ENCODE data around the gene HOPX. TPM values are rescaled to one million over a fixed set of nuclear protein-coding genes. Genes with fewer than 3 reads are reported as not detected.

The HOPX gene, protein sequence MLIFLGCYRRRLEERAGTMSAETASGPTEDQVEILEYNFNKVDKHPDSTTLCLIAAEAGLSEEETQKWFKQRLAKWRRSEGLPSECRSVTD
- total RNA-seq (2021; fragmentation: NEBNext Ultra II Directional; extraction: Animal tissue kit (Norgen Biotek cat#: 25700)) (not detected in 2 replicates), polyA plus RNA-seq (2011; rRNA removed) (not detected in 2 replicates), polyA minus RNA-seq (2011; rRNA and poly(A)+ RNA removed) (not detected in 2 replicates)
- polyA plus RNA-seq (2011; cell fraction: cytosol; rRNA removed) = not detected
- polyA plus RNA-seq (2011; cell fraction: nucleus; rRNA removed) = not detected
- polyA plus RNA-seq (2012, experiment 1 of 2) = not detected in 4 replicates
- polyA plus RNA-seq (2012, experiment 2 of 2) = not detected
- not detected for polyA plus RNA-seq (2013, experiment 1 of 2)
- not detected for polyA plus RNA-seq (2013, experiment 2 of 2)
- polyA minus RNA-seq (2011; cell fraction: cytosol; rRNA and poly(A)+ RNA removed) = not detected
- polyA minus RNA-seq (2011; cell fraction: nucleus; rRNA and poly(A)+ RNA removed) = not detected
- long read RNA-seq, experiment 1 = 0 reads
- long read RNA-seq, experiment 2 = 0 reads

DNA sequence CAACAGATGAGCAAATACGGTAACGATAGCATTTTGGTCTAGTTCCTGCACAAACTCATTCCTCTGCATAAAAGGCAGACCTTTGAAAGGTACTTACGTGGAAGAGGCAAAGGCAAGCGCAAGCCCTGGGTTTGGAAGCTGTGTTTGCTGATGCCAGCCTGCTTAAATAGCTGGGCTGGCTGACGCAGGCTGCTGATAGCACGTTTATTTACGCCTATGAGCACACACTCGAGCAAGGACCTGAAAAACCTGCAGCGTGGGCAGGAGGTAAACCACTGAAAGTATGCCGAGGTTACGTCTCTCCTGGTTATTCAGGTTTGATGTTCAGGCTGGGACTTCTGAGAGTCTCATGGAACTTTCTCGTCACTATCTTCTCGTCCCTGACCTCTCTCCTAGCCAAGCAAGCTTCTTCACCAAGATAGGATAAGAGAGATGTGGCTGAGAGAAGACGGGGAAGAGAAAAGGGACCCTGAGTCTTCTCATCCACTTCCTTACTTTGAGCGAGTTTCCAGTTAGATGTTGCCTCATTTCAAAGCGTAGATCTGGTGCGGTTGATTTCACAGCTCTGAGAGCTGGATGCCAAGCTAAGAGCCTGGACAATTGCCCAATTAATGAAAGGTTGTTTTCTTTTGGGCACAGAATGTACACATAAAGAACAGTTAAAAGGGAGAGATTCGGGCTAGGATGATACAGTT lies at the start of gene HOPX:
Gene HOPX, minus strand, starts transcription at position 139 of the 695 bp plus-strand sequence. CDS start 23,480 bp downstream, outside the sequence.
- Histone ChIP-seq H3K27ac (ENCODE audit: low read depth, low read length) (no peak within 1 kb of the TSS), H2BK5ac (ENCODE audit: low read depth, low read length) (no peak within 1 kb of the TSS), H3K9me3 (ENCODE audit: insufficient read depth in 2 of 2, low read depth in 1 of 2, low read length in 1 of 2) (no peaks in the 10 kb centered on the region), H3K23ac (ENCODE audit: insufficient read length) (no peak within 1 kb of the TSS), H3K9ac (replicated peaks in 1 of 4; ENCODE audit: extremely low read depth in 1 of 4, low read depth in 3 of 4, low read length in 3 of 4) (no peak within 1 kb of the TSS), H3K36me3 (ENCODE audit: control insufficient read depth in 2 of 4, insufficient read depth in 4 of 4, low read length in 3 of 4) (no peaks in the 10 kb centered on the region), H3K79me2 (ENCODE audit: control insufficient read depth in 1 of 2, insufficient read depth in 2 of 2, low read length in 2 of 2) (no peaks in the 10 kb centered on the region), H3K4me2 (ENCODE audit: insufficient read depth in 1 of 2, low read depth in 2 of 2, low read length in 2 of 2) (no peak within 1 kb of the TSS), H2BK12ac (ENCODE audit: low read depth, low read length) (no peak within 1 kb of the TSS), H2AFZ (ENCODE audit: low read length) (peak within 1 kb of the TSS; percentile 77; the same call in 1 of the 2 replicates), H3K4me3 (ENCODE audit: extremely low read depth in 1 of 4, insufficient read depth in 2 of 4, low read depth in 3 of 4, low read length in 4 of 4) (no peak within 1 kb of the TSS), H4K8ac (ENCODE audit: extremely low read depth, insufficient read depth, low read length) (no peak within 1 kb of the TSS), H2BK15ac (ENCODE audit: low read length) (no peak within 1 kb of the TSS), H3K27me3 (replicated peaks in 1 of 4; ENCODE audit: control insufficient read depth in 3 of 4, extremely low read depth in 1 of 4, insufficient read depth in 3 of 4, low read length in 3 of 4) (no peaks in the 10 kb centered on the region), H2BK120ac (replicated peaks; ENCODE audit: low read depth, low read length) (no peak within 1 kb of the TSS), H4K91ac (replicated peaks; ENCODE audit: insufficient read length, low read length) (no peak within 1 kb of the TSS), H3K79me1 (ENCODE audit: low read depth, low read length) (no peaks in the 10 kb centered on the region), H3K56ac (replicated peaks; ENCODE audit: insufficient read length, low read depth, low read length) (no peak within 1 kb of the TSS), H2AK5ac (ENCODE audit: low read depth, low read length) (no peak within 1 kb of the TSS), H3K14ac (ENCODE audit: insufficient read length) (no peak within 1 kb of the TSS), H3K4ac (replicated peaks; ENCODE audit: insufficient read length, low read depth, low read length) (no peak within 1 kb of the TSS), H3K4me1 (replicated peaks in 1 of 4; ENCODE audit: control insufficient read depth in 3 of 4, insufficient read depth in 4 of 4, low read length in 3 of 4) (peaks cover 0 to 4% (median 1%) of the 10 kb centered on the region in 4 experiments; a peak in 3 of 7 replicates), H3K18ac (ENCODE audit: extremely low read depth, low read length) (no peak within 1 kb of the TSS), H4K5ac (ENCODE audit: insufficient read length, low read depth, low read length) (no peak within 1 kb of the TSS), H4K20me1 (replicated peaks in 1 of 2; ENCODE audit: control insufficient read depth in 1 of 2, insufficient read depth in 2 of 2, low read length in 2 of 2) (no peaks in the 10 kb centered on the region), H3K23me2 (ENCODE audit: low read depth, low read length) (no peaks in the 10 kb centered on the region; the same call in 1 of the 2 replicates), H2BK20ac (ENCODE audit: low read length) (no peak within 1 kb of the TSS)
- DNase-seq (ENCODE audit: low read depth in 1 of 2, low spot score in 2 of 2) = no peak
- no peak for FAIRE-seq
- 80% methylated on average over 18 of the region's 18 CpGs; no CpG with 5 or more reads in 1 of the 2 experiments for WGBS, 2 experiments (ENCODE audit: extremely low coverage in 1 of 2, insufficient coverage in 1 of 2, insufficient read length in 1 of 2, insufficient replicate concordance in 2 of 2, low coverage in 1 of 2, low lambda C conversion rate in 2 of 2, missing lambda C conversion rate in 1 of 2)
- ChIA-PET POLR2A (ENCODE audit: partially characterized antibody) (no interaction called here), CTCF (ENCODE audit: partially characterized antibody) (interaction anchor here (0.6 to 1.7 kb wide), 4 partner anchors 10 to 155 kb away, joined by 3 to 4 read pairs (median 4); no protein-coding TSS in a partner anchor)
- no peak for TF ChIP-seq MAFK (IDR thresholded peaks at IDR 0.05; ENCODE audit: low read depth, low read length)
- TF ChIP-seq RNF2 (IDR thresholded peaks at IDR 0.05; ENCODE audit: borderline replicate concordance, low read depth, low read length, missing control alignments, poor library complexity, severe bottlenecking) = no peak
- TF ChIP-seq RAD21 (IDR thresholded peaks at IDR 0.05 in 1 of 2, conservative IDR thresholded peaks at IDR 0.05 in 1 of 2; ENCODE audit: low read depth in 2 of 2, low read length in 2 of 2) = no peak
- TF ChIP-seq, protein P1, sequence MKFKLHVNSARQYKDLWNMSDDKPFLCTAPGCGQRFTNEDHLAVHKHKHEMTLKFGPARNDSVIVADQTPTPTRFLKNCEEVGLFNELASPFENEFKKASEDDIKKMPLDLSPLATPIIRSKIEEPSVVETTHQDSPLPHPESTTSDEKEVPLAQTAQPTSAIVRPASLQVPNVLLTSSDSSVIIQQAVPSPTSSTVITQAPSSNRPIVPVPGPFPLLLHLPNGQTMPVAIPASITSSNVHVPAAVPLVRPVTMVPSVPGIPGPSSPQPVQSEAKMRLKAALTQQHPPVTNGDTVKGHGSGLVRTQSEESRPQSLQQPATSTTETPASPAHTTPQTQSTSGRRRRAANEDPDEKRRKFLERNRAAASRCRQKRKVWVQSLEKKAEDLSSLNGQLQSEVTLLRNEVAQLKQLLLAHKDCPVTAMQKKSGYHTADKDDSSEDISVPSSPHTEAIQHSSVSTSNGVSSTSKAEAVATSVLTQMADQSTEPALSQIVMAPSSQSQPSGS (IDR thresholded peaks at IDR 0.05; ENCODE audit: low read length) = no peak
- TF ChIP-seq FOSL1 (IDR thresholded peaks at IDR 0.05; ENCODE audit: insufficient read depth, low read depth, low read length) = no peak
- no peak for TF ChIP-seq KDM5A (IDR thresholded peaks at IDR 0.05; ENCODE audit: low read length)
- TF ChIP-seq EGR1 (IDR thresholded peaks at IDR 0.05; ENCODE audit: borderline replicate concordance, low read depth, low read length) = no peak

Data from H1 (cell line).